Uterus (tissue), 4 donors: ENCODE measurements around the gene CDKAL1. TPM values are rescaled to one million over a fixed set of nuclear protein-coding genes. Genes with fewer than 3 reads are reported as not detected.

Experiments
- DNase-seq, 2 donors: peaks; one replicate each; pipeline ENCODE4 v3.0.0-alpha.2; 2019 to 2020
- H3K27ac ChIP-seq, 2 donors: fragments of 200-600 bp; sonication (generic); 1 replicate in 1 of 2; 2 replicates in 1 of 2; pipeline ENCODE4 v1.5.1; 2016 to 2018
- H3K27me3 ChIP-seq, 2 donors: fragments of 200-600 bp; sonication (generic); one replicate each; pipeline ENCODE4 v1.5.1; 2018 to 2019; ENCODE audit warnings: control low read depth in 1 of 2
- H3K36me3 ChIP-seq, 2 donors: fragments of 200-600 bp; sonication (generic); one replicate each; pipeline ENCODE4 v1.5.1; 2019; ENCODE audit warnings: control low read depth in 1 of 2
- H3K4me1 ChIP-seq, 2 donors: fragments of 200-600 bp; sonication (generic); one replicate each; pipeline ENCODE4 v1.5.1; 2018 to 2019; ENCODE audit warnings: control low read depth in 1 of 2
- H3K4me3 ChIP-seq, 2 donors: fragments of 200-600 bp; sonication (generic); 1 replicate in 1 of 2; 2 replicates in 1 of 2; pipeline ENCODE4 v1.5.1; 2018 to 2019; ENCODE audit warnings: mild to moderate bottlenecking in 1 of 2
- H3K9me3 ChIP-seq, 2 donors: fragments of 200-600 bp; sonication (generic); one replicate each; pipeline ENCODE4 v1.5.1; 2019; ENCODE audit warnings: control low read depth in 1 of 2
- POLR2A ChIP-seq, 2 donors: fragments of 450-650 bp; IDR thresholded peaks; one replicate each; pipeline ENCODE4 v1.6.1; 2016; ENCODE audit warnings: antibody characterized with exemption in 2 of 2, mild to moderate bottlenecking in 1 of 2, moderate library complexity in 1 of 2
- intact Hi-C: fragments of 100-400 bp; cut with DNase I; formaldehyde crosslinking; loops from one replicate; pipeline ENCODE4 v1.15.1; 2023; ENCODE audit warnings: low total_unique reads
- total RNA-seq, 4 donors: library from RNA; depleted of rRNA in 3 of 4; stranded (reverse); fragments of >200 nt in 3 of 4; gene quantifications; one replicate each; pipeline versions ENCODE4 v1.1.0 to v1.2.4, GENCODE V29; 2014 to 2023
- TF ChIP-seq, protein P1 (sequence below), 4 experiments: fragments of 200-600 bp in 2 of 4; fragments of 450-650 bp in 2 of 4; sonication (generic) in 2 of 4; IDR thresholded peaks; one replicate each; pipeline ENCODE4 v1.5.1; 2016 to 2019; ENCODE audit warnings: antibody characterized with exemption in 4 of 4, mild to moderate bottlenecking in 2 of 4, moderate library complexity in 1 of 4
- donor health status: DM: yes; HTN: yes; CAD: no.

CDKAL1 gene
- total RNA-seq, 4 donors from 2014 or later, result 5.0 to 51.7 (median 18.9) TPM

DNA sequence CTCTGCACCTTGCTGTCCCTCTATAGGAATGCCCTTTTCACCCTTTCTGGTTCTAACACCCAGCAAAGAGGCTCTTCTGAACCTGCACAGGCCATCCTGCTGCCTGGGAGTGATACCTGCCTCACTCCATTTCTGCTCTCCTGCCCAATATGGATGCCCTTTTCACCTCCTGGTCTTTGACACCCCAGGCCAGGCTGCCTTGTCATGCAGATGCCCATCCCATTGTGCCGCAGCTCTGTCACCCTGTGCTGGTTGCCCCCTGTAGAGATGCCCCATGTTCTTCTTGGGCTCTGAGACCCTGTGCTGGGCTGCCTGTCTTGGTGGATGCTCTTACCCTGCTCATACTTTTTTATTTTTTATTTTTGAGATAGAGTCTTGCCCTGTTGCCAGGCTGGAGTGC, 95.3 kb downstream of the CDKAL1 start:
- Histone ChIP-seq H3K9me3 (no peaks in the 10 kb centered on the region), H3K27ac (no peak overlapping the region), H3K36me3 (no peaks in the 10 kb centered on the region), H3K27me3 (no peaks in the 10 kb centered on the region), H3K4me3 (no peak overlapping the region), H3K4me1 (peaks cover 0 to 4% of the 10 kb centered on the region in 2 donors)
- TF ChIP-seq POLR2A (IDR thresholded peaks at IDR 0.05), result no peak
- TF ChIP-seq, protein P1, sequence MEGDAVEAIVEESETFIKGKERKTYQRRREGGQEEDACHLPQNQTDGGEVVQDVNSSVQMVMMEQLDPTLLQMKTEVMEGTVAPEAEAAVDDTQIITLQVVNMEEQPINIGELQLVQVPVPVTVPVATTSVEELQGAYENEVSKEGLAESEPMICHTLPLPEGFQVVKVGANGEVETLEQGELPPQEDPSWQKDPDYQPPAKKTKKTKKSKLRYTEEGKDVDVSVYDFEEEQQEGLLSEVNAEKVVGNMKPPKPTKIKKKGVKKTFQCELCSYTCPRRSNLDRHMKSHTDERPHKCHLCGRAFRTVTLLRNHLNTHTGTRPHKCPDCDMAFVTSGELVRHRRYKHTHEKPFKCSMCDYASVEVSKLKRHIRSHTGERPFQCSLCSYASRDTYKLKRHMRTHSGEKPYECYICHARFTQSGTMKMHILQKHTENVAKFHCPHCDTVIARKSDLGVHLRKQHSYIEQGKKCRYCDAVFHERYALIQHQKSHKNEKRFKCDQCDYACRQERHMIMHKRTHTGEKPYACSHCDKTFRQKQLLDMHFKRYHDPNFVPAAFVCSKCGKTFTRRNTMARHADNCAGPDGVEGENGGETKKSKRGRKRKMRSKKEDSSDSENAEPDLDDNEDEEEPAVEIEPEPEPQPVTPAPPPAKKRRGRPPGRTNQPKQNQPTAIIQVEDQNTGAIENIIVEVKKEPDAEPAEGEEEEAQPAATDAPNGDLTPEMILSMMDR (IDR thresholded peaks at IDR 0.05), result no peak
- intact Hi-C loops, result no loop called here
- DNase-seq, result no peak

DNA sequence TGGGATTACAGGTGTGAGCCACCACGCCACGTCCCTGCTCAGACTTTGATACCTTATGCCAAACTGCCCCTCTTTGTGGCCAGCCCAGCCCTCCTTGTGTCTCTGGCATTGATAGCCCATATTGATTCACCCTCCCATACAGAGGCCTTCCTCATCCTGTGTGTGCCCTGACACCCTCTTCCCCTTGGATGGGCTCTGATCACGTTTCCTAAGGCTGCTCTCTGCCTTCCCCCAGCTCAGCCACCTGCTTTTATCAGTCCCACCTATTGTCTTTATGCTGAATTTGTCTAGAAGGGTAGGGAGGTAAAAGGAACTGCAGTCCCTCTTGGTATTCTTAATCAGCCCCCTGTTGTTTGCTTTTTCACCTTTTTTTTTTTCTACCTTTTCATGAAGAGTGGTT, 95.9 kb downstream of the CDKAL1 start:
- Histone ChIP-seq H3K27ac (no peak overlapping the region), H3K9me3 (no peaks in the 10 kb centered on the region), H3K4me3 (no peak overlapping the region), H3K4me1 (peaks cover 0 to 4% of the 10 kb centered on the region in 2 donors), H3K36me3 (no peaks in the 10 kb centered on the region), H3K27me3 (no peaks in the 10 kb centered on the region)
- intact Hi-C loops, result no loop called here
- TF ChIP-seq, protein P1 (IDR thresholded peaks at IDR 0.05), result no peak
- TF ChIP-seq POLR2A (IDR thresholded peaks at IDR 0.05), result no peak
- no peak for DNase-seq

DNA sequence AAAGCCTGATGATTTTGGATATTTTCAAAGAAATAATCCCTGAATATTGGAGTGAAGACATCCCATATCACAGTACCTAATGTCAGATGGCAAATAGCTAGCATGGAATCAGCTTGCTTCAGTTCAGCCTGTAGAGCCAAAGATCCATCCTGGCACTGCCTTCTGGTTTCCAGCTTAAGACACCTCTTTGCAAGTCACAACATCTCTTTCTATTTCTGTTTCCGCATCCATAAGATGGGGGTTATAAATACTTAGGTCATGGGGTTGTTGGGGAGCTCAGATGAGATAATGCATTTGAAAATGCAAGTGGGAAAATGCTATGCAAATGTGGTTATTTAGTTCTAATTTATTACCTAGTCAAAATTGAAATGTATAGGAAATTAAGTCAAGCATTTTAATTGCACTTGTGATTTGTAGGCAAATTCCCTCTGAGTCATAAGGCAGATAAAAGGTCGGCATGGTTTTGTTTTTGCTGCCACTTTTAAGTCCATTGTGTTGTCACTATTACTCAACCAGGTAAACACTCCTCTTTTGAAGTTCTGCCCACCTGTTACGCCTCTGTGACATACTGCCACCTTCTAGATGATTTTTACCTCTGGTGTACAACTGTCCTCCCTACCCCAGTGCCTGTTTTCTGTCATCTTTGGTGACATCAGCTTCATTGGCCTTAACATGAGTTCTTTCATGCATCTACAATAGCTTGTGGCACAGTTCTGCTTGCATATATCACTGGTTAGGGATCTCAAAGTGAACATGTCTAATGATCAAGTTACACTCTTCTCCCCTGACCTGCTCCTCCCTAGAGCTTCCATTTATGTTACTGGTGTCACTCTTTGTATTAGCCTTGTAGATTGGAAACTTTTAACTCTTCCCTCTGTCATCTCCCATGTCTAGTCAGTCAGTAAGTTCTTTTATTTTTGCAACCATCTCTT, 96.6 kb downstream of the CDKAL1 start:
- Histone ChIP-seq H3K36me3 (no peaks in the 10 kb centered on the region), H3K27ac (no peak overlapping the region), H3K4me3 (no peak overlapping the region), H3K4me1 (peaks cover 0 to 4% of the 10 kb centered on the region in 2 donors), H3K27me3 (no peaks in the 10 kb centered on the region), H3K9me3 (no peaks in the 10 kb centered on the region)
- intact Hi-C loops, result no loop called here
- no peak for DNase-seq
- TF ChIP-seq, protein P1 (IDR thresholded peaks at IDR 0.05), result no peak
- TF ChIP-seq POLR2A (IDR thresholded peaks at IDR 0.05), result no peak

DNA sequence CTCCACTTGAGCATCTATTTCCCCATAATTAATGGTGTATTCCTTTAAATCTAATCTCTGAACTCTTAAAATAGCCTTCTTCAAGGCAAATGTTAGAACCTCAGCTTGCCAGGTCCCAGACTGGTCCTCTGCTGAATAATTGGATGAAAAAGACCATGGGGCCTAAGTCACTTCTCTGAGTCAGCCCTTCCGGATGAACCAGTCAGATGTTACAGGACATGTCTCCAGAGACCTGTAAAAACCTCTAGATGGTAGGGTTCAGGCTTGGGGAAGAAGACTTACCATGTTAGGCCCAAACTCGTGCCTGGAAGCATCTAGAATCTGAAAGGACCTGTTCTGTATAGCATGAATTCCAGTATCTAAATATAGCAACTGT, 97.3 kb downstream of the CDKAL1 start:
- Histone ChIP-seq H3K36me3 (no peaks in the 10 kb centered on the region), H3K27ac (no peak overlapping the region), H3K27me3 (no peaks in the 10 kb centered on the region), H3K4me1 (peaks cover 0 to 4% of the 10 kb centered on the region in 2 donors), H3K4me3 (no peak overlapping the region), H3K9me3 (no peaks in the 10 kb centered on the region)
- intact Hi-C loops, result no loop called here
- TF ChIP-seq, protein P1 (IDR thresholded peaks at IDR 0.05), result no peak
- no peak for TF ChIP-seq POLR2A (IDR thresholded peaks at IDR 0.05)
- DNase-seq, result no peak

DNA sequence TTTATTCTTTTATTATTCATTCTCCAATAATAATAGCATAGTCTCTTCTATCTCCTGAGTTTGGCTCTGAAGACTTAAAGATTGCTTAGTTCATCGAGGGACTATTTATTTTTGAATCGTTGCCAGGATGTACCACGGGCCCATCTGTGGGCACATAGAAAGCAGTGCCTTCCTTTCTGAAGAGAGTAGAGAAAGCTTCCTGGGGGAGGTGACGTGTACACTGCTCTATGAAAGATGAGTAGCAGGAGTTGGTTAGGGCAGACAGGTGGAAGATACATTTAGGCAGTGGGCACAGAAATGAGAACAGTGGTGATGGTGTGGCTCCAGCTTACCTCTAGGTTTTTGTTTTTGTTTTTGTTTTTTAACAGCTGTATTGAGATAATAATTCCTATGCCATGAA, 98.4 kb downstream of the CDKAL1 start:
- TF ChIP-seq, protein P1 (IDR thresholded peaks at IDR 0.05), result no peak
- TF ChIP-seq POLR2A (IDR thresholded peaks at IDR 0.05), result no peak
- no peak overlapping the region for H3K27ac ChIP-seq
- intact Hi-C loops, result no loop called here

More for the DNA sequence above, 98.4 kb downstream of the CDKAL1 start:
- Histone ChIP-seq H3K4me3 (no peak overlapping the region), H3K36me3 (no peaks in the 10 kb centered on the region), H3K27me3 (no peaks in the 10 kb centered on the region), H3K9me3 (no peaks in the 10 kb centered on the region), H3K4me1 (peaks cover 0 to 2% of the 10 kb centered on the region in 2 donors)
- no peak for DNase-seq
